Activated CD4-positive, CD25-positive, alpha-beta regulatory T cell treated with anti-CD3 and anti-CD28 coated beads, Interleukin-2, amount 50 U/mL, for 72 hours (primary cell): Measurements from ENCODE around the gene PCNX2.

Experiments used
- DNase-seq: peaks from one replicate; pipeline ENCODE4 v3.0.0; 2021

PCNX2 gene

GRCh38 chr1:233295237-233295974 is at the start of gene PCNX2:
TSS of gene PCNX2 (minus strand) at chr1:233295725. CDS start at chr1:233295478, 247 bp downstream.
- DNase-seq: peak; percentile 66

GRCh38 chr1:233343262-233343661 is 47.7 kb upstream of the PCNX2 start:
- DNase-seq: no peak

GRCh38 chr1:233342086-233342485 is 46.6 kb upstream of the PCNX2 start:
- DNase-seq: no peak

- DNase-seq: no peak
Measured at GRCh38 chr1:233340966-233341516, 45.5 kb upstream of the PCNX2 start.

- DNase-seq: no peak
Measured at GRCh38 chr1:233340031-233340555, 44.6 kb upstream of the PCNX2 start.

GRCh38 chr1:233338102-233338501 is 42.6 kb upstream of the PCNX2 start:
- no peak for DNase-seq

GRCh38 chr1:233337505-233337904 is 42.0 kb upstream of the PCNX2 start:
- no peak for DNase-seq

GRCh38 chr1:233336554-233337456 is 41.3 kb upstream of the PCNX2 start:
- DNase-seq: no peak

- DNase-seq: no peak
Measured at GRCh38 chr1:233334092-233334491, 38.6 kb upstream of the PCNX2 start.

GRCh38 chr1:233333086-233333485 is 37.6 kb upstream of the PCNX2 start:
- no peak for DNase-seq

GRCh38 chr1:233331676-233332519 is 36.4 kb upstream of the PCNX2 start:
- no peak for DNase-seq

GRCh38 chr1:233328142-233328921 is 32.8 kb upstream of the PCNX2 start:
- peak; percentile 41 for DNase-seq

- DNase-seq: no peak
Measured at GRCh38 chr1:233327651-233328141, 32.2 kb upstream of the PCNX2 start, which contains the start of gene MAP3K21. TSS of gene MAP3K21 (plus strand) at chr1:233327724. CDS start at chr1:233328029, 305 bp downstream.

GRCh38 chr1:233326811-233327650 is 31.5 kb upstream of the PCNX2 start:
- DNase-seq: peak; percentile 80

- DNase-seq: no peak
Measured at GRCh38 chr1:233326319-233326718, 30.8 kb upstream of the PCNX2 start.

- no peak for DNase-seq
Measured at GRCh38 chr1:233323718-233324117, 28.2 kb upstream of the PCNX2 start.

- DNase-seq: no peak
Measured at GRCh38 chr1:233320023-233320422, 24.5 kb upstream of the PCNX2 start.

GRCh38 chr1:233319272-233319671 is 23.7 kb upstream of the PCNX2 start:
- no peak for DNase-seq

- no peak for DNase-seq
Measured at GRCh38 chr1:233316473-233316872, 20.9 kb upstream of the PCNX2 start.

- no peak for DNase-seq
Measured at GRCh38 chr1:233315718-233316301, 20.3 kb upstream of the PCNX2 start.
